ENCODE measurements around the gene BBS1.
"Not testable (repeated sequence)": the region's sequence is repeated elsewhere in the genome, so short reads cannot be mapped to it uniquely, and the experiment has no call there.

BBS1 gene

GRCh38 chr11:66529655-66530054 is 19.2 kb downstream of the BBS1 start:
- H3K4me3 ChIP-seq (ENCODE audit: low read length) = no peak overlapping the region
- TF ChIP-seq CTCF (IDR thresholded peaks at IDR 0.05; ENCODE audit: insufficient read depth, low read depth, low read length, missing control alignments) = no peak
- no peak for DNase-seq (ENCODE audit: low read depth)

- H3K4me3 ChIP-seq (ENCODE audit: low read length) = no peak overlapping the region
- no peak for DNase-seq (ENCODE audit: low read depth)
- TF ChIP-seq CTCF (IDR thresholded peaks at IDR 0.05; ENCODE audit: insufficient read depth, low read depth, low read length, missing control alignments) = no peak
These were observed 20.7 kb downstream of the BBS1 start for GRCh38 chr11:66530927-66531709.

- no peak overlapping the region for H3K4me3 ChIP-seq (ENCODE audit: low read length)
- DNase-seq (ENCODE audit: low read depth) = no peak
- TF ChIP-seq CTCF (IDR thresholded peaks at IDR 0.05; ENCODE audit: insufficient read depth, low read depth, low read length, missing control alignments) = no peak
These were observed 21.4 kb downstream of the BBS1 start for GRCh38 chr11:66531841-66532240.

- no peak for TF ChIP-seq CTCF (IDR thresholded peaks at IDR 0.05; ENCODE audit: insufficient read depth, low read depth, low read length, missing control alignments)
- no peak for DNase-seq (ENCODE audit: low read depth)
- H3K4me3 ChIP-seq (ENCODE audit: low read length) = no peak overlapping the region
These were observed 22.3 kb downstream of the BBS1 start for GRCh38 chr11:66532784-66533183.

GRCh38 chr11:66539170-66539869 is 28.9 kb downstream of the BBS1 start:
- no peak overlapping the region for H3K4me3 ChIP-seq (ENCODE audit: low read length)
- no peak for DNase-seq (ENCODE audit: low read depth)
- TF ChIP-seq CTCF (IDR thresholded peaks at IDR 0.05; ENCODE audit: insufficient read depth, low read depth, low read length, missing control alignments) = no peak

GRCh38 chr11:66539870-66540213 is 29.4 kb downstream of the BBS1 start:
- no peak for TF ChIP-seq CTCF (IDR thresholded peaks at IDR 0.05; ENCODE audit: insufficient read depth, low read depth, low read length, missing control alignments)
- no peak for DNase-seq (ENCODE audit: low read depth)
- H3K4me3 ChIP-seq (ENCODE audit: low read length) = no peak overlapping the region

- H3K4me3 ChIP-seq (ENCODE audit: low read length); DNase-seq (ENCODE audit: low read depth): not testable (repeated sequence)
These were observed 30.2 kb downstream of the BBS1 start for GRCh38 chr11:66540598-66540997.
